Gastrocnemius medialis (tissue), 4 donors: ENCODE data around the gene PLEKHA4. TPM values are rescaled to one million over a fixed set of nuclear protein-coding genes. Genes with fewer than 3 reads are reported as not detected.

Experiments
- ATAC-seq, 2 donors: fragments of 150-250 bp; one replicate each; pipeline ENCODE4 v1.9.1; 2016
- DNase-seq, 2 donors: peaks; one replicate each; pipeline ENCODE4 v3.0.0-alpha.2; 2019
- H3K27ac ChIP-seq, 4 donors: fragments of 200-600 bp; sonication (generic); 1 replicate in 1 of 4; 2 replicates in 3 of 4; pipeline ENCODE4 v1.5.1; 2016 to 2018; ENCODE audit warnings: mild to moderate bottlenecking in 2 of 4, moderate library complexity in 1 of 4
- H3K27me3 ChIP-seq, 3 donors: fragments of 200-600 bp; sonication (generic) in 2 of 3; 1 replicate in 1 of 3; 2 replicates in 2 of 3; pipeline versions ENCODE4 v1.5.1 to v1.6.0; 2016 to 2019; ENCODE audit warnings: mild to moderate bottlenecking in 1 of 3, moderate library complexity in 1 of 3
- H3K36me3 ChIP-seq, 2 donors: fragments of 200-600 bp; sonication (generic) in 1 of 2; one replicate each; pipeline ENCODE4 v1.5.1; 2017 to 2018
- H3K4me1 ChIP-seq, 2 donors: fragments of 200-600 bp; sonication (generic) in 1 of 2; one replicate each; pipeline ENCODE4 v1.5.1; 2016 to 2017; ENCODE audit warnings: mild to moderate bottlenecking in 2 of 2
- H3K4me3 ChIP-seq, 4 donors: fragments of 200-600 bp; sonication (generic) in 3 of 4; 1 replicate in 1 of 4; 2 replicates in 3 of 4; pipeline ENCODE4 v1.5.1; 2016 to 2019; ENCODE audit warnings: mild to moderate bottlenecking in 2 of 4
- H3K9me3 ChIP-seq, 3 donors: fragments of 200-600 bp; sonication (generic) in 2 of 3; 1 replicate in 1 of 3; 2 replicates in 2 of 3; pipeline ENCODE4 v1.5.1; 2016 to 2019
- POLR2A ChIP-seq, 2 donors: fragments of 450-650 bp; IDR thresholded peaks; one replicate each; pipeline ENCODE4 v1.6.1; 2017; ENCODE audit warnings: antibody characterized with exemption in 2 of 2, mild to moderate bottlenecking in 2 of 2, moderate library complexity in 2 of 2
- in situ Hi-C, 4 donors: fragments of 200-750 bp; cut with MboI; loops; one replicate each; pipeline versions ENCODE4 v1.15.0 to v1.8.0; 2017; ENCODE audit warnings: low sequenced_read_pairs in 4 of 4
- intact Hi-C: fragments of 100-400 bp; cut with DNase I; formaldehyde crosslinking; loops from one replicate; pipeline ENCODE4 v1.15.1; 2023; ENCODE audit warnings: low total_unique reads
- total RNA-seq, 4 donors: library from RNA; depleted of rRNA; stranded (reverse); fragments of >200 nt; gene quantifications; one replicate each; pipeline versions ENCODE4 v1.1.0 to v1.2.3, GENCODE V29; 2016
- TF ChIP-seq, protein P1 (sequence below), 5 experiments: fragments of 450-650 bp in 3 of 5; fragments of 200-600 bp in 2 of 5; sonication (generic) in 2 of 5; IDR thresholded peaks in 4 of 5; conservative IDR thresholded peaks in 1 of 5; 1 replicate in 4 of 5; 2 replicates in 1 of 5; pipeline ENCODE4 v1.5.1; 2016 to 2019; ENCODE audit warnings: antibody characterized with exemption in 5 of 5, mild to moderate bottlenecking in 3 of 5, moderate library complexity in 3 of 5

The PLEKHA4 gene
- total RNA-seq, 4 donors from 2014 or later = 3.4 to 9.7 (median 6.3) TPM

DNA sequence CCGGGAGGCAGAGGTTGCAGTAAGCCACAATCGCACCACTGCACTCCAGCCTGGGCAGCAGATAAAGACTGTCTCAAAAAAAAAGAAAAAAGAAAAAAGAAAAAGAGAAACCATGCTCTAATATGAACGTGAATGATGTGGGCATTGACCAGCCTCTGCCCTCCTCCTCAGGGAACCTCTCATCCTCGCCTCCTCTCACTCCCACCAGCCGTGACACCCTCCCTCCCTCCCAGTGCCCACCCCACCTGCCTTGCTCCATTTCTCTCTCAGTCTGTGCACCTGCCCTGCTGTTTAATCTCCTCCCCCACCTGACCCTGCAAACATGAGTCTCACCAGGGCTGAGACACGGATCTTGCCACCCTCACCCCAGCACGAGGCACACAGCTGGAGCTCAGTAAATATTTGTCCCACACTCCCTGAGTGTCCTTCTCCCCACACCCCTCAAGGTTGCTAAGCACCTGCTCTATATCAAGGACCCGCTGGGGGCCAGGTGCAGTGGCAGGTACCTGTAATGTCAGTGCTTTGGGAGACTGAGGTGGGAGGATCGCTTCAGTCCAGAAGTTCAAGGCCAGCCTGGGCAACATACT, 50.1 kb downstream of the PLEKHA4 start:
- Histone ChIP-seq H3K27me3 (no peaks in the 10 kb centered on the region), H3K4me3 (no peak overlapping the region), H3K4me1 (peaks cover 32 to 38% of the 10 kb centered on the region in 2 donors), H3K36me3 (no peaks in the 10 kb centered on the region), H3K27ac (peak overlapping the region; percentile 93 to 95 (median 93)), H3K9me3 (no peaks in the 10 kb centered on the region)
- DNase-seq (peak in 1 of 2 donors; percentile 21), ATAC-seq (no peak)
- intact Hi-C loops = loop anchor here (2.0 kb wide), 1 partner anchor 46 kb away; no protein-coding TSS in a partner anchor
- in situ Hi-C loops = no loop called here
- TF ChIP-seq, protein P1, sequence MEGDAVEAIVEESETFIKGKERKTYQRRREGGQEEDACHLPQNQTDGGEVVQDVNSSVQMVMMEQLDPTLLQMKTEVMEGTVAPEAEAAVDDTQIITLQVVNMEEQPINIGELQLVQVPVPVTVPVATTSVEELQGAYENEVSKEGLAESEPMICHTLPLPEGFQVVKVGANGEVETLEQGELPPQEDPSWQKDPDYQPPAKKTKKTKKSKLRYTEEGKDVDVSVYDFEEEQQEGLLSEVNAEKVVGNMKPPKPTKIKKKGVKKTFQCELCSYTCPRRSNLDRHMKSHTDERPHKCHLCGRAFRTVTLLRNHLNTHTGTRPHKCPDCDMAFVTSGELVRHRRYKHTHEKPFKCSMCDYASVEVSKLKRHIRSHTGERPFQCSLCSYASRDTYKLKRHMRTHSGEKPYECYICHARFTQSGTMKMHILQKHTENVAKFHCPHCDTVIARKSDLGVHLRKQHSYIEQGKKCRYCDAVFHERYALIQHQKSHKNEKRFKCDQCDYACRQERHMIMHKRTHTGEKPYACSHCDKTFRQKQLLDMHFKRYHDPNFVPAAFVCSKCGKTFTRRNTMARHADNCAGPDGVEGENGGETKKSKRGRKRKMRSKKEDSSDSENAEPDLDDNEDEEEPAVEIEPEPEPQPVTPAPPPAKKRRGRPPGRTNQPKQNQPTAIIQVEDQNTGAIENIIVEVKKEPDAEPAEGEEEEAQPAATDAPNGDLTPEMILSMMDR (IDR thresholded peaks at IDR 0.05 in 4 of 5, conservative IDR thresholded peaks at IDR 0.05 in 1 of 5) = no peak
- no peak for TF ChIP-seq POLR2A (IDR thresholded peaks at IDR 0.05)

DNA sequence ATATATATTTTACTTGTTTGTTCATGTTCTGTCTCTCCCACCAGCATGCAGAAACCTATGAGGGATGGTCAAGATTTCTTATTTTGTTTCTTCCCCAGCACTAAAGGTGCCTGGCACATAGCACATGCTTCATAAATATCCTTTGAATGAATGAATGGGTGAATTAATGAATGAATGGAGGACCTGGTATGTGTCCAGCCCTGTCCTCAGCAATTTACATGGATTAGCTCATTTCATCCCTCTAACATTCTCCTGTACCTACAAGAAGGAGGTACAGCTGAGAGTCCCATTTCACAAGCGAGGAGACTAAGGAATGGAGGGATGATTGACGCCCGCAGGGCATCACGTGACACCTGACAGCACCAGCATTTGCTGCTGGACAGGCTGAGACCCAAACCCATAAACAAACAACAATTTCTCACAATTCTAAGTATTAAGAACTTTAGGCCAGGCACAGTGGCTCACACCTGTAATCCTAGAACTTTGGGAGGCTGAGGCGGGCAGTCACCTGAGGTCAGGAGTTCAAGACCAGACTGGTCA, 50.8 kb downstream of the PLEKHA4 start:
- in situ Hi-C loops = no loop called here
- peak overlapping the region; percentile 93 to 95 (median 93) for H3K27ac ChIP-seq
- H3K27me3 ChIP-seq = no peaks in the 10 kb centered on the region
- no peak for DNase-seq
- no peak for TF ChIP-seq POLR2A (IDR thresholded peaks at IDR 0.05)
- TF ChIP-seq, protein P1 (IDR thresholded peaks at IDR 0.05 in 4 of 5, conservative IDR thresholded peaks at IDR 0.05 in 1 of 5) = no peak
- H3K4me3 ChIP-seq = no peak overlapping the region
- intact Hi-C loops = loop anchor here (2.0 kb wide), 1 partner anchor 45 kb away; no protein-coding TSS in a partner anchor
- ATAC-seq = no peak
- peaks cover 33 to 45% of the 10 kb centered on the region in 2 donors for H3K4me1 ChIP-seq
- H3K9me3 ChIP-seq = no peaks in the 10 kb centered on the region
- no peaks in the 10 kb centered on the region for H3K36me3 ChIP-seq

DNA sequence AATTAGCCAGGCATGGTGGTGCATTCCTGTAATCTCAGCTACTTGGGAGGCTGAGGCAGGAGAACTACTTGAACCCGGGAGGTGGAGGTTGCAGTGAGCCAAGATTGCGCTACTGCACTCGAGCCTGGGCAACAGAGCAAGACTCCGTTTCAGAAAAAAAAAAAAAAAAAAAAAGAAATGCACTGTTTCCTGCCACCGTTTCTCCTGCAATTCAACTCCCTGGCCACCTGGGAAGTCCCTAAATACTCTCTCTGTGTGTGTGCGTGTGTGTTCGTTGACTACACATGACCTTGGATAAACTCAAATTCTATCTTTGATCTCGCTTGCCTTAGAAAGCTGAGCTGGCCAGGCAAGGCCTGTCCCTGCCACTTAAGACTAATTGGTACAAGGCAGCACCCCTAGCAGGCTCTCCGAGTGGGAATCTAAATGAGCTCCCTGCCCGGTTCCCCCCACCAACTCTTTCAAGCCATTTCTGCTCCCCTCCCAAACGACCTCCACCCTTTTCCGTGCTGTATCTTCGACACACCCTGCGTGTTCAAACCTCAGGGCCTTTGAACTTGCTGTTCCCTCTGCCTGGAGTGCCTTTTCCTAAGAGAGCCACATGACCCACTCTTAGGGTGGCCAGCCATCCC, 52.4 kb downstream of the PLEKHA4 start:
- intact Hi-C loops (no loop called here), in situ Hi-C loops (no loop called here)
- H3K27me3 ChIP-seq = no peaks in the 10 kb centered on the region
- no peak overlapping the region for H3K4me3 ChIP-seq
- no peaks in the 10 kb centered on the region for H3K36me3 ChIP-seq
- TF ChIP-seq, protein P1 (IDR thresholded peaks at IDR 0.05 in 4 of 5, conservative IDR thresholded peaks at IDR 0.05 in 1 of 5) = peak in 3 of 5 experiments; percentile 10 to 36 (median 25)
- peak in 1 of 2 donors; percentile 38 for TF ChIP-seq POLR2A (IDR thresholded peaks at IDR 0.05)
- ATAC-seq = peak; percentile 56 to 57
- peaks cover 37 to 49% of the 10 kb centered on the region in 2 donors for H3K4me1 ChIP-seq
- H3K9me3 ChIP-seq = no peaks in the 10 kb centered on the region
- DNase-seq = peak; percentile 67 to 80
- H3K27ac ChIP-seq = peak overlapping the region; percentile 93 to 95 (median 93)

DNA sequence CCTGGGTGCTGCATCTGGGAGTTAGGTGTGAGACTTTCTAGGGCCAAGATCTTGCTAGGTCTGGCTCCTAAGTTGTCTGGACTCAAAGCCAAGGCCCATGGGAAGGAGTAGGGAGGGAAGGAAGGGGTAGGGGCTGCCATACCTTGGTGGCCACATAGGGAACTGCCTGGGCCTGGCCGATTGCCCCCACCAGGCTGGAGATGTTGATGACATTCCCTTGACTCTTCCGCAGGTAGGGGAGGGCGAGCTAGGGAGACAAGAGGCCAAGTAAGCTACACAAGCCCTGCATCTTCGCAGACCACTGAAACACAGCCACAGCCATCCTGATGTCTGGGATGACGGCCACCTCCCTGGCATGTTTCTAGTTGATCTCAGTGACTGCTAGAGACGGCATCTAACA, 53.5 kb downstream of the PLEKHA4 start:
- peaks cover 36 to 49% of the 10 kb centered on the region in 2 donors for H3K4me1 ChIP-seq
- intact Hi-C loops = no loop called here
- TF ChIP-seq, protein P1 (IDR thresholded peaks at IDR 0.05 in 4 of 5, conservative IDR thresholded peaks at IDR 0.05 in 1 of 5) = no peak
- TF ChIP-seq POLR2A (IDR thresholded peaks at IDR 0.05) = no peak

More for the DNA sequence above, 53.5 kb downstream of the PLEKHA4 start:
- Histone ChIP-seq H3K27me3 (no peaks in the 10 kb centered on the region), H3K27ac (peak overlapping the region; percentile 93 to 95 (median 93)), H3K9me3 (no peaks in the 10 kb centered on the region), H3K36me3 (no peaks in the 10 kb centered on the region), H3K4me3 (no peak overlapping the region)
- in situ Hi-C loops = no loop called here
- DNase-seq (no peak), ATAC-seq (no peak)
